Measurements from ENCODE around the gene PDGFB.

DNA sequence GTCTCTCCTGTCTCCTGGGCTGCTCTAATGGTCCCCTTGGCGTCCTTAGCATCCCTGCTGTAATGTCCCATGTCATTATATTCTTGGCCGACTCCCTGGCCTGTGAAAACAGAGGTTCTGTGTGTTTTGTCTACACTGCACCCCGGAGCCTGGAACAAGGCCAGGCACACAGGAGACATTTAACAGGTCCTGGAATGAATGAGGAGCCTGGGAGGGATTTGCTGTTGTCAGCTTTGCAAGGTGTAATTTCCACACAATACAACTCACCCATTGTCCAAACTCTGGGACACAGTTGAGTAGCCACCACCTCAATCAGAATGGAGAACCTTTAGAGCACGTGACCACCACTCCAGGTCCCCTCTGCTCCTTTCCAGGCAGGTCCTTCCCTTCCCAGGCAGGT lies 14.9 kb upstream of the PDGFB start:
- TF ChIP-seq, protein P1, sequence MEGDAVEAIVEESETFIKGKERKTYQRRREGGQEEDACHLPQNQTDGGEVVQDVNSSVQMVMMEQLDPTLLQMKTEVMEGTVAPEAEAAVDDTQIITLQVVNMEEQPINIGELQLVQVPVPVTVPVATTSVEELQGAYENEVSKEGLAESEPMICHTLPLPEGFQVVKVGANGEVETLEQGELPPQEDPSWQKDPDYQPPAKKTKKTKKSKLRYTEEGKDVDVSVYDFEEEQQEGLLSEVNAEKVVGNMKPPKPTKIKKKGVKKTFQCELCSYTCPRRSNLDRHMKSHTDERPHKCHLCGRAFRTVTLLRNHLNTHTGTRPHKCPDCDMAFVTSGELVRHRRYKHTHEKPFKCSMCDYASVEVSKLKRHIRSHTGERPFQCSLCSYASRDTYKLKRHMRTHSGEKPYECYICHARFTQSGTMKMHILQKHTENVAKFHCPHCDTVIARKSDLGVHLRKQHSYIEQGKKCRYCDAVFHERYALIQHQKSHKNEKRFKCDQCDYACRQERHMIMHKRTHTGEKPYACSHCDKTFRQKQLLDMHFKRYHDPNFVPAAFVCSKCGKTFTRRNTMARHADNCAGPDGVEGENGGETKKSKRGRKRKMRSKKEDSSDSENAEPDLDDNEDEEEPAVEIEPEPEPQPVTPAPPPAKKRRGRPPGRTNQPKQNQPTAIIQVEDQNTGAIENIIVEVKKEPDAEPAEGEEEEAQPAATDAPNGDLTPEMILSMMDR (IDR thresholded peaks at IDR 0.05 in 8 of 11, conservative IDR thresholded peaks at IDR 0.05 in 3 of 11) = no peak
- TF ChIP-seq POLR2AphosphoS5 (IDR thresholded peaks at IDR 0.05) = no peak
- TF ChIP-seq POLR2A (IDR thresholded peaks at IDR 0.05) = no peak
